ENCODE measurements around the gene SPO11.

- no peak for TF ChIP-seq CTCF (IDR thresholded peaks at IDR 0.05; ENCODE audit: insufficient read depth, low read length)
- no peak for TF ChIP-seq REST (IDR thresholded peaks at IDR 0.05; ENCODE audit: insufficient replicate concordance, low read depth)
- no peak for TF ChIP-seq POLR2AphosphoS5 (IDR thresholded peaks at IDR 0.05; ENCODE audit: low read depth)
- no peak for TF ChIP-seq SPI1 (IDR thresholded peaks at IDR 0.05; ENCODE audit: borderline replicate concordance, low read depth)
Observed at GRCh38 chr20:57384953-57385761, 55.6 kb downstream of the SPO11 start.

All from HL-60 (cell line).